Stimulated activated memory B cell treated with anti-CD40 and anti-IgM and Interleukin-4, amounts not matched to agents 10 μg/mL and 1 μg/mL and 100 μg/mL, for 72 hours (primary cell): ENCODE data around the gene RSL24D1.

ENCODE experiments used
- ATAC-seq: fragments of 150-1000 bp; cut with Tn5 transposase; 2 replicates; pipeline ENCODE4 v1.10.0; 2021
- H3K27ac Mint-ChIP-seq: one replicate; pipeline ENCODE4 v1.8.0; 2022; ENCODE audit warnings: mild to moderate bottlenecking, mixed read lengths
- H3K27me3 Mint-ChIP-seq: one replicate; pipeline ENCODE4 v1.8.0; 2022; ENCODE audit warnings: mixed read lengths
- H3K36me3 Mint-ChIP-seq: one replicate; pipeline ENCODE4 v1.8.0; 2022; ENCODE audit warnings: mixed read lengths
- H3K4me1 Mint-ChIP-seq: one replicate; pipeline ENCODE4 v1.8.0; 2022; ENCODE audit warnings: mixed read lengths
- H3K4me3 Mint-ChIP-seq: one replicate; pipeline ENCODE4 v1.8.0; 2022; ENCODE audit warnings: mild to moderate bottlenecking, moderate library complexity, mixed read lengths
- H3K9me3 Mint-ChIP-seq: one replicate; pipeline ENCODE4 v1.8.0; 2022; ENCODE audit warnings: mixed read lengths

RSL24D1 gene

GRCh38 chr15:55226127-55226526 lies 29.4 kb upstream of the RSL24D1 start:
- Mint-ChIP-seq H3K27me3 (no peaks in the 10 kb centered on the region), H3K9me3 (no peaks in the 10 kb centered on the region), H3K4me1 (peaks cover 41% of the 10 kb centered on the region), H3K36me3 (peaks cover 32% of the 10 kb centered on the region), H3K4me3 (no peak overlapping the region), H3K27ac (no peak overlapping the region)
- no peak for ATAC-seq

DNA sequence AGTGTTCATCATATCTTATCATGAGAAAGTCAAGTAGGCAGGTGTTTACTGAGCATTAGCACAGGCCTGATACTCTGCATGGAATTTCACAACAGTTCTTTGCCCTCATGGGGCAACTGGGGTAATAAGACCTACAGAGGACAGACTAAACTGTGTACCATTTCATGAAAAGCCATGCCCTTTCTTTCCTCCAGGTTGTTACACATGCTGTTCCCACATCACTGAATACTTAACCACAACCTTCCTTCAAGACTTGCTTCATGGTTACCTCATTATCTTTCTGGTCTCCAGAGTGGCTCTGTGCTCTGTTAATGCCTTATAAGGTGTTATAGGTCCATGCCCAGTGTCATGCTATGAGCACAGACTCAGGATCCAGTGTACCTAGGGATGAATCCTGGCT lies 28.2 kb upstream of the RSL24D1 start:
- peaks cover 34% of the 10 kb centered on the region for H3K36me3 Mint-ChIP-seq
- no peaks in the 10 kb centered on the region for H3K27me3 Mint-ChIP-seq
- no peak overlapping the region for H3K27ac Mint-ChIP-seq
- H3K4me1 Mint-ChIP-seq = peaks cover 47% of the 10 kb centered on the region
- H3K9me3 Mint-ChIP-seq = no peaks in the 10 kb centered on the region
- no peak for ATAC-seq
- no peak overlapping the region for H3K4me3 Mint-ChIP-seq

- Mint-ChIP-seq H3K27ac (peak overlapping the region; percentile 27), H3K4me1 (peaks cover 47% of the 10 kb centered on the region), H3K9me3 (no peaks in the 10 kb centered on the region), H3K27me3 (no peaks in the 10 kb centered on the region), H3K4me3 (peak overlapping the region; percentile 50), H3K36me3 (peaks cover 29% of the 10 kb centered on the region)
- peak; percentile 86 for ATAC-seq
Measured at GRCh38 chr15:55222588-55222987, 25.8 kb upstream of the RSL24D1 start.

- H3K4me1 Mint-ChIP-seq = peaks cover 47% of the 10 kb centered on the region
- H3K27me3 Mint-ChIP-seq = no peaks in the 10 kb centered on the region
- no peaks in the 10 kb centered on the region for H3K9me3 Mint-ChIP-seq
- H3K27ac Mint-ChIP-seq = peak overlapping the region; percentile 27
- peak; percentile 66 for ATAC-seq
- peaks cover 28% of the 10 kb centered on the region for H3K36me3 Mint-ChIP-seq
- no peak overlapping the region for H3K4me3 Mint-ChIP-seq
Measured at GRCh38 chr15:55221090-55222011, 24.6 kb upstream of the RSL24D1 start.

DNA sequence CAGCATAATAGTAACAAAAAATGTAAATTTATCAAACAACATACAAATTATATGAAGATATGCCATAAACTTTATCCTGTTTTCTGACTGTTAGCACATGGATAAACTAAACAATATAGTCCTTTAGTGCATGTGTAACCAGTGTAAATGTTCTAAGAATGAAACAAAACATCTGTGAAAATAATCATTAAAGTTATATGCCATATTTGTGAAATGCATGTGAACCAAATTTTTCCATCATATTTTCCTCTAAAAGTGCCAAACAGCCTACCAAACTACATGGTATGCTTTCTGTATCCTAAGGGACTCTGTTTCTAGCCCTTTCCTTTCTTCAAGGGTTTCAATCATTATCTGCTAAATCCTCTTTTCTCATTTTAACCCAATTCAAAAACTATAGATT lies 23.9 kb upstream of the RSL24D1 start:
- Mint-ChIP-seq H3K27ac (peak overlapping the region; percentile 27), H3K36me3 (peaks cover 20% of the 10 kb centered on the region), H3K4me1 (peaks cover 45% of the 10 kb centered on the region), H3K27me3 (no peaks in the 10 kb centered on the region), H3K4me3 (no peak overlapping the region), H3K9me3 (no peaks in the 10 kb centered on the region)
- ATAC-seq = no peak

- H3K4me3 Mint-ChIP-seq = no peak overlapping the region
- H3K27me3 Mint-ChIP-seq = no peaks in the 10 kb centered on the region
- H3K27ac Mint-ChIP-seq = no peak overlapping the region
- no peak for ATAC-seq
- H3K9me3 Mint-ChIP-seq = no peaks in the 10 kb centered on the region
- peaks cover 19% of the 10 kb centered on the region for H3K36me3 Mint-ChIP-seq
- H3K4me1 Mint-ChIP-seq = peaks cover 25% of the 10 kb centered on the region
Measured at GRCh38 chr15:55218056-55218455, 21.3 kb upstream of the RSL24D1 start.

DNA sequence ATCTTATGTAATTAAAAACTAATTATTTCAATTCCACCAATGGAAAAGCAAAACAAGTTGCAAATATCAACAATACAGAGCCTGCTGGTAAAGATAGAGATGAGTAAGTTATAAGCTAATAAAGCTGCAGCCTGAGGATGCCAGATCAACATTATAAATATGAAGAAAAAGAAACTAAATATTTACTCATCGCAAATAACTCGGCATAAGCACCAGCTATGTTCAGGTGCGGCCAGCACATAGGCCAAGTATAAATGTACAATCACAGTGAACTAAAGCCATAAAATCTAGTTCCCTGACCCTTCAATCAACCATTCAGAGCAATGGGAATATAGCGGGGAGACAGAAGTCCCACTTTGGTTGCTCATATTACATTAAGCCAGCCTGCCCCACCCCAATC lies 7.7 kb upstream of the RSL24D1 start:
- no peak overlapping the region for H3K27ac Mint-ChIP-seq
- no peaks in the 10 kb centered on the region for H3K27me3 Mint-ChIP-seq
- H3K4me1 Mint-ChIP-seq = peaks cover 1% of the 10 kb centered on the region
- no peaks in the 10 kb centered on the region for H3K9me3 Mint-ChIP-seq
- H3K4me3 Mint-ChIP-seq = no peak overlapping the region
- H3K36me3 Mint-ChIP-seq = peaks cover 12% of the 10 kb centered on the region
- no peak for ATAC-seq

- no peaks in the 10 kb centered on the region for H3K27me3 Mint-ChIP-seq
- no peak overlapping the region for H3K4me3 Mint-ChIP-seq
- H3K36me3 Mint-ChIP-seq = peaks cover 17% of the 10 kb centered on the region
- no peak for ATAC-seq
- H3K9me3 Mint-ChIP-seq = peaks cover 4% of the 10 kb centered on the region
- H3K27ac Mint-ChIP-seq = no peak overlapping the region
- peaks cover 4% of the 10 kb centered on the region for H3K4me1 Mint-ChIP-seq
Measured at GRCh38 chr15:55202206-55202605, 5.5 kb upstream of the RSL24D1 start.

- Mint-ChIP-seq H3K36me3 (peaks cover 8% of the 10 kb centered on the region), H3K4me1 (peaks cover 4% of the 10 kb centered on the region), H3K4me3 (peak overlapping the region; percentile 19), H3K27me3 (no peaks in the 10 kb centered on the region), H3K9me3 (peaks cover 4% of the 10 kb centered on the region), H3K27ac (peak overlapping the region; percentile 74)
- no peak for ATAC-seq
Measured at GRCh38 chr15:55198706-55199105, 2.0 kb upstream of the RSL24D1 start.

DNA sequence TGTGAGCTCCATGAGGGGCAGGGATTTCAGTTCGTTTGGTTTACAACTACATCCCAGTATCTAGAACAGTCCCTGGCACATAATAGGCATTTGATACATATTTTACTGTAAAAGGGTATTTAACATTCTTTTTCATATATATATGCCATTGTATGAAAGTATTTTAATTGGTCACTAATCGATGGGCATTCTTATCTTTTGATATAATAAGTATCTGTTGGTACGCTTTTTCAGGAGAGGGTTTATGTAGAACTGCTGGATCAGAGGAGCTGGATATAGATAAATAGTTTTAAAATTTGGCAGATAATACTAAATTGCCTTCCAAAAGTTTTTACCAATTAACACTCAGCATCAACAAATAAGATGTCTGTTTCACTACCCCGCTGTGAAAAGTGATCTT lies 978 bp upstream of the RSL24D1 start:
- Mint-ChIP-seq H3K9me3 (peaks cover 4% of the 10 kb centered on the region), H3K4me1 (peaks cover 4% of the 10 kb centered on the region)
- ATAC-seq = no peak

DNA sequence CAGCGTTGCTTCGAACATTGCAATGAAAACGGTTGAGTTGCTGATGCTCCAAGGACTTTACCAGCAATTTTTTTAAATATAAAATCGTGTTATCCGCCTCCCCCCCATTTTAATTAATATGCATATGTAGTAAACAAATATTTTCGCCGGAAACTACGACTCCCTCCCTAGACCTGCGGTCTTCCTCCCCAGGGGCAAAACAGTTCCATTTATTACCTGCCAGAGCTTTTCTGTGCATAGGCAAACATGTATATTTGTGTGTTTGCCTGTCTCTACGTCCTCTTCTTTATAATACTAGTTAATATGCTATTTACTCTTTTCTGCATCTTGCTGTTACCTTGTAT lies 593 bp upstream of the RSL24D1 start:
- H3K36me3 Mint-ChIP-seq = peaks cover 9% of the 10 kb centered on the region
- peak; percentile 47 for ATAC-seq
- no peak overlapping the region for H3K4me3 Mint-ChIP-seq
- H3K9me3 Mint-ChIP-seq = peaks cover 4% of the 10 kb centered on the region
- H3K27me3 Mint-ChIP-seq = no peaks in the 10 kb centered on the region
- H3K27ac Mint-ChIP-seq = no peak overlapping the region
- H3K4me1 Mint-ChIP-seq = peaks cover 6% of the 10 kb centered on the region

More for the DNA sequence above, 978 bp upstream of the RSL24D1 start:
- Mint-ChIP-seq H3K27me3 (no peaks in the 10 kb centered on the region), H3K36me3 (peaks cover 8% of the 10 kb centered on the region), H3K27ac (no peak overlapping the region), H3K4me3 (no peak overlapping the region)

DNA sequence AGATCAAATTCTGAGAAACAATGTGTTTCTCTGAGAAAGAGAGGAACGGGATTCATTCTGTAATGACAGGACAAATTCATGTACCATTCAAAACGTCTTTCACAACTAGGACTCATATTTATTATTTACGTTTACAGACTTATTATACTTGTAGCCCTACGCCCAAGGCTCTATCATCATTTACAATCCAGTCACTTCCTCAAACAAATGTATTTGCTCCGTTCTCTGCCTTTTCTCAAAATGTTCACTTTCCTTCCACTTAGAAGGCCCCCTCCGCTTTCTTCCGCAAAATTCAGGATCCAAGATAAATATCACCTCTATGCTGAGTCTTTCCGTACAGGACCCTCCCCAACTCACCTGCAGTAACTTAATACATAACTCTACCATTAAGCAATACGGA lies 745 bp downstream of the RSL24D1 start:
- no peak overlapping the region for H3K4me3 Mint-ChIP-seq
- H3K9me3 Mint-ChIP-seq = peaks cover 4% of the 10 kb centered on the region
- no peak overlapping the region for H3K27ac Mint-ChIP-seq
- H3K4me1 Mint-ChIP-seq = peaks cover 14% of the 10 kb centered on the region
- H3K27me3 Mint-ChIP-seq = no peaks in the 10 kb centered on the region
- H3K36me3 Mint-ChIP-seq = peaks cover 23% of the 10 kb centered on the region
- no peak for ATAC-seq

DNA sequence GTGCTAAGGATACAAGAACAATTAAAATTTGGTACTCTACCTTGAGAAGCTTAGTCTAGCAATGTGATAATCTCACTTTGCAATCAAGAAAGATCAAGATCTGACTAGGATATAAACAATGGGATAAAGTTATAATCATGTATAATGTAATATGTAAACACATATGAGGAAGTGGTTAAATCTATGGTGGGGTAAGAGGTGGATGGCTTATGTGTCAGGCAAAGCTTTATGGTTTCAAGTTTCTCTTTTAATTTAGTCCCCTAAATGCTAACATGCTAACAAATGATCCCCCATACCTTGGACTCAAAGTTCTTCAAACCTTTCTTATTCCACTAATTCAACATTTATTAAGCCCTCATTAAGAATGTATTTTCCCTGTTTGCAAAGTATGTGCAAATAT lies 2.5 kb downstream of the RSL24D1 start:
- Mint-ChIP-seq H3K27ac (no peak overlapping the region), H3K4me3 (no peak overlapping the region), H3K36me3 (peaks cover 20% of the 10 kb centered on the region), H3K9me3 (peaks cover 2% of the 10 kb centered on the region), H3K27me3 (no peaks in the 10 kb centered on the region), H3K4me1 (peaks cover 10% of the 10 kb centered on the region)
- ATAC-seq = no peak

- peaks cover 55% of the 10 kb centered on the region for H3K36me3 Mint-ChIP-seq
- peak overlapping the region; percentile 42 for H3K27ac Mint-ChIP-seq
- no peak overlapping the region for H3K4me3 Mint-ChIP-seq
- H3K4me1 Mint-ChIP-seq = peaks cover 17% of the 10 kb centered on the region
- no peak for ATAC-seq
- H3K9me3 Mint-ChIP-seq = no peaks in the 10 kb centered on the region
- H3K27me3 Mint-ChIP-seq = no peaks in the 10 kb centered on the region
Measured at GRCh38 chr15:55186331-55186730, 10.4 kb downstream of the RSL24D1 start.

DNA sequence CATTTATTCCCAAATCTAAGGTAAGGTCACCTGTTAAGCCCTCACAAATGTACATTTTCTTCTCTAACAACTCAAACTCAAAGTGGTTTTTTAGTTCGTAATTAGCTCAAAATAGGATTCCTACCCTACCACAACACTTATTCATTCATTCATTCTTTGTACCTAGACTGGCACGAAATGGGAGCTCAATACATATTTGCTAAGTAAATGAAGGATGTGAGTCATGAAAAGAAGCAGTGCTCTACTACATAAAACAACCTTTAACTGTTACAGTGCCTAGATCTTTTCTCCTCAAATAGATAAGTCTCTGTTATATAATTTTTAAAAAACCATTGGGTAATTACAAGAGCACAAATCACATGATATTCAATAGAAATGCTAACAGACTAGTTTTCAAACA lies 13.1 kb downstream of the RSL24D1 start:
- Mint-ChIP-seq H3K27me3 (no peaks in the 10 kb centered on the region), H3K4me3 (no peak overlapping the region), H3K36me3 (peaks cover 67% of the 10 kb centered on the region), H3K9me3 (no peaks in the 10 kb centered on the region), H3K4me1 (peaks cover 25% of the 10 kb centered on the region), H3K27ac (no peak overlapping the region)
- ATAC-seq = no peak

GRCh38 chr15:55179141-55179540 lies 17.6 kb downstream of the RSL24D1 start:
- H3K27ac Mint-ChIP-seq = peak overlapping the region; percentile 17
- no peaks in the 10 kb centered on the region for H3K27me3 Mint-ChIP-seq
- H3K4me3 Mint-ChIP-seq = no peak overlapping the region
- no peak for ATAC-seq
- H3K36me3 Mint-ChIP-seq = peaks cover 54% of the 10 kb centered on the region
- peaks cover 8% of the 10 kb centered on the region for H3K4me1 Mint-ChIP-seq
- no peaks in the 10 kb centered on the region for H3K9me3 Mint-ChIP-seq
